Prostate gland (tissue), 2 donors: ENCODE results near the gene NYAP2.

ENCODE experiments used
- POLR2A ChIP-seq: fragments of 450-650 bp; IDR thresholded peaks from one replicate; pipeline ENCODE4 v1.6.1; 2016; ENCODE audit warnings: antibody characterized with exemption, mild to moderate bottlenecking
- TF ChIP-seq, protein P1 (sequence below), 4 experiments: fragments of 200-600 bp in 2 of 4; fragments of 450-650 bp in 2 of 4; sonication (generic) in 2 of 4; IDR thresholded peaks; 1 replicate in 3 of 4; 2 replicates in 1 of 4; pipeline ENCODE4 v1.5.1; 2016 to 2019; ENCODE audit warnings: antibody characterized with exemption in 4 of 4, mild to moderate bottlenecking in 2 of 4, moderate library complexity in 2 of 4

DNA sequence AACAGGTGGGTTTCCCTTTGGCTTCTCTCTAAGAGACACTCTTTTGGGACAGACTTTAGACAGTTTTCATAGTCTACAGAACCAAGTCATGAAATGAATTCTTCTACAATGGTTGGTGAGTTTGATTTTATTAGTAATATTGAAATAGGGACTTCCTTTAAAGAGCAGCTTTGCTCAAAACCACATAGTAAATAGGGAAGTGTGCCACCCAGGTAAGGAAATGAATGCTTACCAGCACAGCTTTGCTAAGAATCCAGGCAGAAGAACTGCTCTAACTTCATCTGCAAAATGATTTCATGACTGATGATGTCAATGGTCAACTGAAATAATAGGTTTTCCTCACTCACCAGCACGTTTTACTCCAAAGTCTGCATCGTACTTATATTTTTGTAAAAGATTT lies 89.2 kb downstream of the NYAP2 start:
- TF ChIP-seq, protein P1, sequence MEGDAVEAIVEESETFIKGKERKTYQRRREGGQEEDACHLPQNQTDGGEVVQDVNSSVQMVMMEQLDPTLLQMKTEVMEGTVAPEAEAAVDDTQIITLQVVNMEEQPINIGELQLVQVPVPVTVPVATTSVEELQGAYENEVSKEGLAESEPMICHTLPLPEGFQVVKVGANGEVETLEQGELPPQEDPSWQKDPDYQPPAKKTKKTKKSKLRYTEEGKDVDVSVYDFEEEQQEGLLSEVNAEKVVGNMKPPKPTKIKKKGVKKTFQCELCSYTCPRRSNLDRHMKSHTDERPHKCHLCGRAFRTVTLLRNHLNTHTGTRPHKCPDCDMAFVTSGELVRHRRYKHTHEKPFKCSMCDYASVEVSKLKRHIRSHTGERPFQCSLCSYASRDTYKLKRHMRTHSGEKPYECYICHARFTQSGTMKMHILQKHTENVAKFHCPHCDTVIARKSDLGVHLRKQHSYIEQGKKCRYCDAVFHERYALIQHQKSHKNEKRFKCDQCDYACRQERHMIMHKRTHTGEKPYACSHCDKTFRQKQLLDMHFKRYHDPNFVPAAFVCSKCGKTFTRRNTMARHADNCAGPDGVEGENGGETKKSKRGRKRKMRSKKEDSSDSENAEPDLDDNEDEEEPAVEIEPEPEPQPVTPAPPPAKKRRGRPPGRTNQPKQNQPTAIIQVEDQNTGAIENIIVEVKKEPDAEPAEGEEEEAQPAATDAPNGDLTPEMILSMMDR (IDR thresholded peaks at IDR 0.05) = no peak
- TF ChIP-seq POLR2A = no peak
